Lung microvascular endothelial cell (primary cell): ENCODE results near the gene TMEM88. TPM values are rescaled to one million over a fixed set of nuclear protein-coding genes. Genes with fewer than 3 reads are reported as not detected.

Source experiments
- total RNA-seq: library from RNA; depleted of rRNA; stranded (reverse); fragments of >200 nt; gene quantifications from 2 replicates; pipeline ENCODE4 v1.2.1, GENCODE V29; 2014

TMEM88 gene
- total RNA-seq, 1 donor from 2014 or later: 7.1 TPM

Other genes starting within 250 kb of the TMEM88 start
- 25.9 and 36.3 TPM in 2 replicates for gene FXR2, start 240.2 kb upstream of the TMEM88 start, total RNA-seq
- gene SAT2, start 227.2 kb upstream of the TMEM88 start, total RNA-seq: 25.7 and 33.3 TPM in 2 replicates
- gene SHBG, start 224.9 kb upstream of the TMEM88 start, total RNA-seq: 0.20 and 0.22 TPM in 2 replicates
- gene ATP1B2, start 204.1 kb upstream of the TMEM88 start, total RNA-seq: not detected in 2 replicates
- gene TP53, start 167.6 kb upstream of the TMEM88 start, total RNA-seq: 27.8 and 37.0 TPM in 2 replicates
- 6.1 and 6.9 TPM in 2 replicates for gene WRAP53, start 166.6 kb upstream of the TMEM88 start, total RNA-seq
- gene EFNB3, start 149.9 kb upstream of the TMEM88 start, total RNA-seq: 0.20 and 0.22 TPM in 2 replicates
- gene DNAH2, start 137.3 kb upstream of the TMEM88 start, total RNA-seq: under 0.01 and 0.20 TPM in 2 replicates
- gene KDM6B, start 20.8 kb upstream of the TMEM88 start, total RNA-seq: 1.3 and 1.8 TPM in 2 replicates
- gene NAA38, start 2.5 kb downstream of the TMEM88 start, total RNA-seq: 152 and 178 TPM in 2 replicates
- 4.6 and 5.6 TPM in 2 replicates for gene CYB5D1, start 2.9 kb downstream of the TMEM88 start, total RNA-seq
- 58.0 and 58.7 TPM in 2 replicates for gene CHD3, start 33.7 kb downstream of the TMEM88 start, total RNA-seq
- 0.44 and 0.79 TPM in 2 replicates for gene RNF227, start 61.2 kb downstream of the TMEM88 start, total RNA-seq
- gene KCNAB3, start 74.8 kb downstream of the TMEM88 start, total RNA-seq: 0.22 and 0.40 TPM in 2 replicates
- 48.8 and 54.7 TPM in 2 replicates for gene TRAPPC1, start 76.9 kb downstream of the TMEM88 start, total RNA-seq
- 10.5 and 11.9 TPM in 2 replicates for gene CNTROB, start 77.1 kb downstream of the TMEM88 start, total RNA-seq
- gene GUCY2D, start 147.5 kb downstream of the TMEM88 start, total RNA-seq: not detected in 2 replicates
- gene ALOX15B, start 184.0 kb downstream of the TMEM88 start, total RNA-seq: not detected in 2 replicates
- not detected in 2 replicates for gene ALOX12B, start 232.7 kb downstream of the TMEM88 start, total RNA-seq